ENCODE results near the gene BBS4. TPM values are rescaled to one million over a fixed set of nuclear protein-coding genes. Genes with fewer than 3 reads are reported as not detected.

The BBS4 gene
- total RNA-seq, 2 donors from 2014 or later, result 26.7 to 63.8 TPM

DNA sequence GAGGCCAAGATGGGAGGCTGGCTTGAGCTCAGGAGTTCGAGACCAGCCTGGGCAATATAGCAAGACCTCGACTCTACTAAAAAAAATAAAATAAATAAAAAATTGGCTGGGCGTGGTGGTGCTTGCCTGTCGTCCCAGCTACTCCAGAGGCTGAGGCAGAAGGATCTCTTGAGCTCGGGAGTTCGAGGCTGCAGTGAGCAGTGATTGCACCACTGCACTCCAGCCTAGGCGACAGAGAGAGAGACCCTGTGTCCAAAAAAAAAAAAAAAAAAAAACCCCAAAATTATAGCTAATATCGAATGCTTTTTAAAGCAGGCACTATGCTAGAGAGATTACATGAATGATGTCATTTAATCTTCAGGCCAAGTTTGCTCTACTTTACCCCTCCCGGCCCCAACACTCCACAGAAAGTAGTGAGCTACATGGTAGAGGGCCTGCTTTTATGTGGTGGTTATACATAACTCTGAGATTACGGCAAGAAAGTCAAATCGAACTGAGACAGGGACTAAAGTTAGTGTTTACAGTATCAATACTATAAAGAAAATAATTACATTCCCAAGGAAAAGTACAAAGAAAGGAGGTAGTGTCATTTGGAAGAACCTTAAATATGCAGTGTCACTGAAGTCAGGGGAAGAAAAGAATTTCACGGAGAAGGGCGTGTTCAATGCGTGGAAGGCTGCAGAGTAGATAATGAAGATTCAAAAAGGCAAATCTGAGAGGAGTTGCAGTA, 96.4 kb downstream of the BBS4 start:
- peak; percentile 11 for TF ChIP-seq POLR2AphosphoS5 (IDR thresholded peaks at IDR 0.05)
- TF ChIP-seq, protein P1, sequence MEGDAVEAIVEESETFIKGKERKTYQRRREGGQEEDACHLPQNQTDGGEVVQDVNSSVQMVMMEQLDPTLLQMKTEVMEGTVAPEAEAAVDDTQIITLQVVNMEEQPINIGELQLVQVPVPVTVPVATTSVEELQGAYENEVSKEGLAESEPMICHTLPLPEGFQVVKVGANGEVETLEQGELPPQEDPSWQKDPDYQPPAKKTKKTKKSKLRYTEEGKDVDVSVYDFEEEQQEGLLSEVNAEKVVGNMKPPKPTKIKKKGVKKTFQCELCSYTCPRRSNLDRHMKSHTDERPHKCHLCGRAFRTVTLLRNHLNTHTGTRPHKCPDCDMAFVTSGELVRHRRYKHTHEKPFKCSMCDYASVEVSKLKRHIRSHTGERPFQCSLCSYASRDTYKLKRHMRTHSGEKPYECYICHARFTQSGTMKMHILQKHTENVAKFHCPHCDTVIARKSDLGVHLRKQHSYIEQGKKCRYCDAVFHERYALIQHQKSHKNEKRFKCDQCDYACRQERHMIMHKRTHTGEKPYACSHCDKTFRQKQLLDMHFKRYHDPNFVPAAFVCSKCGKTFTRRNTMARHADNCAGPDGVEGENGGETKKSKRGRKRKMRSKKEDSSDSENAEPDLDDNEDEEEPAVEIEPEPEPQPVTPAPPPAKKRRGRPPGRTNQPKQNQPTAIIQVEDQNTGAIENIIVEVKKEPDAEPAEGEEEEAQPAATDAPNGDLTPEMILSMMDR (IDR thresholded peaks at IDR 0.05), result no peak
- H3K36me3 ChIP-seq, result no peaks in the 10 kb centered on the region
- peak overlapping the region; percentile 85 to 89 for H3K27ac ChIP-seq
- H3K4me1 ChIP-seq (replicated peaks), result no peaks in the 10 kb centered on the region
- no peaks in the 10 kb centered on the region for H3K27me3 ChIP-seq (replicated peaks; ENCODE audit: insufficient read depth)
- peak overlapping the region; percentile 92 to 99 for H3K4me3 ChIP-seq
- DNase-seq (ENCODE audit: low spot score), result no peak
- intact Hi-C loops (cut with DNase I), result loop anchor here (5.0 kb wide), 1 partner anchor 300 kb away; no protein-coding TSS in a partner anchor
- WGBS, result 39% methylated on average over 14 of the region's 14 CpGs
- no peaks in the 10 kb centered on the region for H3K9me3 ChIP-seq

GRCh38 chr15:72783004-72783639, 97.1 kb downstream of the BBS4 start:
- TF ChIP-seq POLR2AphosphoS5 (IDR thresholded peaks at IDR 0.05) (no peak), POLR2A (IDR thresholded peaks at IDR 0.05) (no peak)
- TF ChIP-seq, protein P1 (IDR thresholded peaks at IDR 0.05), result no peak
- peak overlapping the region; percentile 85 to 89 for H3K27ac ChIP-seq
- no peaks in the 10 kb centered on the region for H3K4me1 ChIP-seq (replicated peaks)
- no peaks in the 10 kb centered on the region for H3K27me3 ChIP-seq (replicated peaks; ENCODE audit: insufficient read depth)
- DNase-seq (ENCODE audit: low spot score), result peak; percentile 36
- under 1% methylated on average over 28 of the region's 52 CpGs for WGBS
- peak overlapping the region; percentile 92 to 99 for H3K4me3 ChIP-seq
- H3K36me3 ChIP-seq, result no peaks in the 10 kb centered on the region
- H3K9me3 ChIP-seq, result no peaks in the 10 kb centered on the region
- intact Hi-C loops (cut with DNase I), result loop anchor here (5.0 kb wide), 1 partner anchor 299 kb away; no protein-coding TSS in a partner anchor

DNA sequence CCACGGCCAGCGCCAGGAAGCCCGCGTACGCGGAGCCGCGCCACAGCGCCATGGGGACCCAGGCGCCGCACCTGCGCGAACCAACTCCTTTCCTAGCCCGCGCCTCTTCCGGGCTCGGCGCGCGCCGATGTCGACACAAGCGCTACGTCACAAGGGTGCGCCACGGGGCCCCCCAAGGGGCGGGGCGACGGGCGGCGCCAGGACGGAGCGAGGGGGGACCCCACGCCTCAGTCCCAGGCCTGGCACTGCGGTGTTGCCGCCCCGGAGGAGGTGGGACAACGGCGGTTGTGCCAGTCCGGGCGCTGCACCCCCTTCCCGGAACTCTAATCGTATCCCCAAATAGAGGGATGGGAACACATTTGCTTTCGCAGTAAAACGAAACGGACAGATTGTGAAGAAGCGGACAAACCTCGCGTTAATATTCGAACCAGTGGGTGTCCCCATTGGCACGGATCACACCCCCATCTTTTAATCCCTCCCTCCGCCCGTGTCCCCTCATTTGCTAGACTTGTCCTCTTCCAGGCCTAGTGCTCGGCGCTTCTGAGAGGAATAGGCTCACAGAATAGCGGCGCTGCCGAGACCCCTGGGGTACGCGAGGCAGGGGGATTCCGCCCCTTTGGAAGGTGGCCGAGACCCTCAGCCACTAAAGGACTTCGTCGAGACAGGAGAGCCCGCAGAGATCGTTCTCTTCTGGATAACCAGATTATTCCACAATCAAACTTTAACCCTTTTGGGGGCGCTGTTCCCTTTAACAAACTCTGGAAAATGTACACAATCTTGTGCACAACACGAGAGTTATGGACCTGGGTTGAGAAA, 97.8 kb downstream of the BBS4 start, which contains the start of gene ADPGK:
ADPGK (minus strand) TSS at position 119 of the 816 bp plus-strand sequence; CDS start at position 52, 67 bp downstream.
- Histone ChIP-seq H3K4me3 (peak within 1 kb of the TSS; percentile 92 to 99), H3K36me3 (no peaks in the 10 kb centered on the region), H3K27ac (peak within 1 kb of the TSS; percentile 85 to 89), H3K4me1 (replicated peaks) (no peaks in the 10 kb centered on the region), H3K9me3 (no peaks in the 10 kb centered on the region), H3K27me3 (replicated peaks; ENCODE audit: insufficient read depth) (no peaks in the 10 kb centered on the region)
- intact Hi-C loops (cut with DNase I), result loop anchor here (2.0 to 5.0 kb wide), 2 partner anchors 298 to 489 kb away; no protein-coding TSS in a partner anchor
- peak; percentile 87 for DNase-seq (ENCODE audit: low spot score)
- WGBS, result 1% methylated on average over 54 of the region's 68 CpGs
- TF ChIP-seq POLR2A (IDR thresholded peaks at IDR 0.05) (peak; percentile 89), POLR2AphosphoS5 (IDR thresholded peaks at IDR 0.05) (peak; percentile 98)
- TF ChIP-seq, protein P1 (IDR thresholded peaks at IDR 0.05), result peak in 3 of 4 experiments; percentile 57 to 63 (median 61)

GRCh38 chr15:72784456-72784876, 98.5 kb downstream of the BBS4 start:
- TF ChIP-seq POLR2A (IDR thresholded peaks at IDR 0.05) (no peak), POLR2AphosphoS5 (IDR thresholded peaks at IDR 0.05) (no peak)
- TF ChIP-seq, protein P1 (IDR thresholded peaks at IDR 0.05), result no peak
- Histone ChIP-seq H3K4me1 (replicated peaks) (no peaks in the 10 kb centered on the region), H3K4me3 (peak overlapping the region; percentile 92 to 99), H3K9me3 (no peaks in the 10 kb centered on the region), H3K36me3 (no peaks in the 10 kb centered on the region), H3K27me3 (replicated peaks; ENCODE audit: insufficient read depth) (no peaks in the 10 kb centered on the region), H3K27ac (peak overlapping the region; percentile 85 to 89)
- DNase-seq (ENCODE audit: low spot score), result no peak
- intact Hi-C loops (cut with DNase I), result loop anchor here (2.0 to 5.0 kb wide), 2 partner anchors 298 to 488 kb away; no protein-coding TSS in a partner anchor
- WGBS, result 45% methylated on average over 7 of the region's 7 CpGs
